Spleen (tissue), 7 donors: ENCODE measurements around the gene PCTP.

ENCODE experiments used
- POLR2AphosphoS5 ChIP-seq, 3 donors: sonication (generic); formaldehyde crosslinking; IDR thresholded peaks; one replicate each; pipeline ENCODE4 v1.5.1; 2017; ENCODE audit warnings: antibody characterized with exemption in 3 of 3
- TF ChIP-seq, protein P1 (sequence below), 11 experiments: fragments of 200-600 bp in 7 of 11; fragments of 450-650 bp in 4 of 11; sonication (generic) in 4 of 11; IDR thresholded peaks in 8 of 11; conservative IDR thresholded peaks in 3 of 11; 1 replicate in 7 of 11; 2 replicates in 4 of 11; pipeline versions ENCODE4 v1.4.0 to v1.8.0; 2016 to 2021; ENCODE audit warnings: antibody characterized with exemption in 11 of 11, inconsistent platforms in 4 of 11, mild to moderate bottlenecking in 1 of 11
- donor health status: DM: no; HTN: no; CAD: no; lungs with moderate emphysema.
- donor health status: DM: no; HTN: no; CAD: no.
- donor health status: DM: no; HTN: no; CAD: no.

DNA sequence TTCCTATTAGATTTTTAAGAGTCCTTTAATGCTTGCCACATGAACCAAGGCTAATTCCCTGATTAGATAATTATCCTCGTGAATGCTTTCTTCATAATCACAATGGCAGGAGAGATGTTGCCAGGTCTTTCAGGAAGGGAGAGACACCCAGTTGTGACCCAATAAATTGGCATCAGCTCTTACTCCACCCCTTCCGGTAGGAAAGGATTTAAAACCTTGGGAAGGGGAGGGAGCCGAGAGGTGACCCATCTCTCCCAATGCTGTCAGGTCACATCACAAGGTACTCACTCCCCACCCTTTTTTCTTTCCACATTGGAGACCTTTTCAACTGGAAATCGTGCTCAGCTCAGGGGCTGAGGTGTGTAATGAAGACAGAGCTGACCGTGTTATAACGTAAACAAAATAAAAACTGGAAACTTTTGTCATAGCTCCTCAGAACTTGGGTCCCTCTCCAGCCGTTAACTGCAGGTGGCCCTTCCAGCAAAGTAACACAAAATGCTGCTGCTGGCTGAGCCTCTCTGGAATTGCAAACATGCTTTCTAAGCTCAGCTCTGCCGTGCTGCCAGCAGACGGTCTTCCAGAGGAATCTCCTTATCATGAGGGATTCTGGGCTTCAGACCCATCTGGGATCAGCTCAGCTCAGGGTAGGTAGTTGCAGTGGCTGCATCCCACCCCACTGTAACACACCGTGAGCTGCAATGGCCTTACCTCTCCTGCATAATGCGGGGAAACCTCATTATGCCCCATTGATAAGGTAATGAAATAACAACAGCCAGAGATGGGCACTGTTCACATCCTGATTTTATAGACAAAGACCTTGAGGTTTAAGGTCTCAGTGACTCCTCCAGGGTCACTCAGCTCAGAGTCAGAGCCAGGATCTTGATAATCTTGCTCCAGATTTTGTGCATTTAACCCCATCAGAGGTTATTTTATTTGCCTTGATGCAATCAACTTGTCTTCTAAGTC lies 43.8 kb upstream of the PCTP start:
- TF ChIP-seq POLR2AphosphoS5 (IDR thresholded peaks at IDR 0.05): peak in 1 of 3 donors; percentile 19
- TF ChIP-seq, protein P1, sequence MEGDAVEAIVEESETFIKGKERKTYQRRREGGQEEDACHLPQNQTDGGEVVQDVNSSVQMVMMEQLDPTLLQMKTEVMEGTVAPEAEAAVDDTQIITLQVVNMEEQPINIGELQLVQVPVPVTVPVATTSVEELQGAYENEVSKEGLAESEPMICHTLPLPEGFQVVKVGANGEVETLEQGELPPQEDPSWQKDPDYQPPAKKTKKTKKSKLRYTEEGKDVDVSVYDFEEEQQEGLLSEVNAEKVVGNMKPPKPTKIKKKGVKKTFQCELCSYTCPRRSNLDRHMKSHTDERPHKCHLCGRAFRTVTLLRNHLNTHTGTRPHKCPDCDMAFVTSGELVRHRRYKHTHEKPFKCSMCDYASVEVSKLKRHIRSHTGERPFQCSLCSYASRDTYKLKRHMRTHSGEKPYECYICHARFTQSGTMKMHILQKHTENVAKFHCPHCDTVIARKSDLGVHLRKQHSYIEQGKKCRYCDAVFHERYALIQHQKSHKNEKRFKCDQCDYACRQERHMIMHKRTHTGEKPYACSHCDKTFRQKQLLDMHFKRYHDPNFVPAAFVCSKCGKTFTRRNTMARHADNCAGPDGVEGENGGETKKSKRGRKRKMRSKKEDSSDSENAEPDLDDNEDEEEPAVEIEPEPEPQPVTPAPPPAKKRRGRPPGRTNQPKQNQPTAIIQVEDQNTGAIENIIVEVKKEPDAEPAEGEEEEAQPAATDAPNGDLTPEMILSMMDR (IDR thresholded peaks at IDR 0.05 in 8 of 11, conservative IDR thresholded peaks at IDR 0.05 in 3 of 11): no peak
